ENCODE measurements around the gene NECTIN1.

NECTIN1 gene

GRCh38 chr11:119676461-119677020 is 52.5 kb downstream of the NECTIN1 start:
- TF ChIP-seq JUND (IDR thresholded peaks at IDR 0.05; ENCODE audit: low read depth): no peak
- in situ Hi-C loops (cut with HindIII; ENCODE audit: low pct_unique_long_range_greater_than_20kb, low sequenced_read_pairs): no loop called here
- DNase-seq (ENCODE audit: low read depth in 1 of 2, low spot score in 1 of 2): no peak

DNA sequence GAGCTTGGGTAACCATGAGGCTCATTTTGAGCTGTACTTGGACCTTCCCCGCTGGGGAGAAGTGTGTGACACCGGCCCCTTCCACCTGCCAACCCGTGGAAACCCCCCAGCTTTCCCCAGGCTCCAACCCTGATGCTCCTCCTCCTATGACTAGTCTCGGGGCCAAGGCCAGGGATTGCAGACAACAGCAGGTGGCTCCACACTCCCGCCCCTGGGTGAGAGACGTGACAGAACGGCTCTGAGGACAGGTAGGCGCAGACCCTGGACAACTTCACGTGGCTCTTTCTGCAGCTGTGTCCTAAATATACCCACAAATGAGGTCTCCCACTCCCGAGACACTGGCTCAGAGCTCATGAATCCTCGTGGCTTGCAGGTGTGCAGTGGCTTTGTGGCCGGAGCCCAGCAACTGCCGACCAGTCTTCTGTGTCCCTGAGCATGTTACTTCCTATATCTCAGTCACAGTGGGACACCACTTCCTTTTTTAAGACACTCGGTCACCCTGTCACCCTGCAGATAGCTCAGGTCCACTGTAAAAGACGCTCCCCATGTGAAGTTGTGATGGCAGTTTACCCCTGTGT is 55.2 kb downstream of the NECTIN1 start:
- DNase-seq (ENCODE audit: low read depth in 1 of 2, low spot score in 1 of 2): no peak
- in situ Hi-C loops (cut with HindIII; ENCODE audit: low pct_unique_long_range_greater_than_20kb, low sequenced_read_pairs): no loop called here
- TF ChIP-seq JUND (IDR thresholded peaks at IDR 0.05; ENCODE audit: low read depth): no peak

DNA sequence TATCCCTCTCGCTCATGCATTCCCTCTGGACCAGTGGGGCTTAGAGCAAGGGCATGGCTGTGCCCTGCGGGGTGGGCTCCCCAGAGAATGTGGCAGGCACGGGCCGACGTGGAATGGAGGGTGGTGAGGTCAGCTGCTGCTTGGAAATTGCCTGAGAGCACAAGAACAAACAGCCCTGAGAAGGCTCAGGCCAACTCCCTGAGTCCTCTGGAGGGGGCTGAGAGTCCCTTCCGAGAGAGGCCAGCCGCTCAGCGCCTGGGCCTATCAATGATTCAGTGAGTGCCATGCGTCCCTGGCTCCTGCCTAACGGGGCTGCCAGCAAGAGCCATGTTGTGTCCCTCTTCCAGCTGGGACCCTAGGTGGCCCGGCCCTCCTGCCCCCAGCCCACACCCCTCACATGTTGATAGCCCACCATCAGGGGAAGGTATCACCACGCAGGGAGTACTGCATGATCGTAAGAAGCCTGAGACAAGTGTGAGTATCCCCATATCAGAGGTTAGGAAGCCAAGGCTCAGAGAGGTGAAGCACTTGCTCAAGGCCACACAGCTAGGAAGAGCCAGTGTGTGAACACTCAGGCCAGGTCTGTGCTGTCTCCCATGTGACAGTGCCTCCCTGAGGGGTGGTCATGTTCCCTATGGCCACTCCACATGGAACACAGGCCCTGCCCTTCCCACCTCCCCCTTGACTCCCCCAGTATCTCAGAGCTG is 55.8 kb downstream of the NECTIN1 start:
- DNase-seq (ENCODE audit: low read depth in 1 of 2, low spot score in 1 of 2): no peak
- no peak for TF ChIP-seq JUND (IDR thresholded peaks at IDR 0.05; ENCODE audit: low read depth)
- in situ Hi-C loops (cut with HindIII; ENCODE audit: low pct_unique_long_range_greater_than_20kb, low sequenced_read_pairs): no loop called here

GRCh38 chr11:119672597-119672996 is 56.4 kb downstream of the NECTIN1 start:
- no peak for TF ChIP-seq JUND (IDR thresholded peaks at IDR 0.05; ENCODE audit: low read depth)
- in situ Hi-C loops (cut with HindIII; ENCODE audit: low pct_unique_long_range_greater_than_20kb, low sequenced_read_pairs): no loop called here
- DNase-seq (ENCODE audit: low read depth in 1 of 2, low spot score in 1 of 2): no peak

DNA sequence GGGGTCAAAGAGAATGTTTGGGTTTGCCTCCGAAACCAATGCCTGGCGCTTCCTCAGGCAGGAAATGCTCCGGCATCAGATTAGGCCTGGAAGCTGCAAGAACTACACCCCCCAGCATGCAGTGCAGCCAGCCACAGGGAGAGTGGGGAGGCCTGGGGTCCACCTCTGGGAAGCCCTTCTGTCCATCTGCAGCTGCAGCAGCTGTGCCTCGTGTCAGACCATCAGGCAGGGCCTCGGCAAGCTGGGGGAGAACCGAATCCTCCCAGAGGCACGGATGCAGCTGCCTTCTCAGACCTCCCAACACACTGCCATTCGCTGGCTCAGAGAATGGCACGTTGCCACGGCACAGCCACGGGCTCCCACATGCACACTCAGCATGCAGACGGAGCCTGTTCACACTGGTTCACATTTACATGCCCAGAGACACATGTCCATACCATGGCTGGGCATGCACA is 57.4 kb downstream of the NECTIN1 start:
- no peak for DNase-seq (ENCODE audit: low read depth in 1 of 2, low spot score in 1 of 2)
- in situ Hi-C loops (cut with HindIII; ENCODE audit: low pct_unique_long_range_greater_than_20kb, low sequenced_read_pairs): no loop called here
- no peak for TF ChIP-seq JUND (IDR thresholded peaks at IDR 0.05; ENCODE audit: low read depth)

- in situ Hi-C loops (cut with HindIII; ENCODE audit: low pct_unique_long_range_greater_than_20kb, low sequenced_read_pairs): no loop called here
- TF ChIP-seq JUND (IDR thresholded peaks at IDR 0.05; ENCODE audit: low read depth): no peak
- no peak for DNase-seq (ENCODE audit: low read depth in 1 of 2, low spot score in 1 of 2)
Observed at GRCh38 chr11:119671051-119671450, 57.9 kb downstream of the NECTIN1 start.

DNA sequence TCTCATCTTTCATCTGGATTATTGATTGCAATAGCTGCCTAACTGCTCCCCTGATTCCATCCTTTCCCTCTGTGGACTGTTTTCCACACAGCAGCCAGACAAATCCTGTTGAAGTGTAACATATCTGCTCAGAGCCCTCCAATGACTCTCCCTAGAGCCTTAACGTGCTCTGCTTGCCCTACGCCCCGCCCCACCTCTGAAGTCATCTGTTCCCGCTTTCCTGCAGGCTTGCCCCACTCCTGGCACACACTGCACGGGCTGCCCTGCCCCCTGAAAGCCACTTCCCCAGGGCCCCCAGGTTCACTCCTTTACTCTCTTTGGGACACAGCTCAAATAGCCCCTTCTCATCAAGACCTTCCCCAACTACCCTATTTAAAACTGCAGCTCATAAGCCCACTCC is 59.5 kb downstream of the NECTIN1 start:
- in situ Hi-C loops (cut with HindIII; ENCODE audit: low pct_unique_long_range_greater_than_20kb, low sequenced_read_pairs): no loop called here
- no peak for DNase-seq (ENCODE audit: low read depth in 1 of 2, low spot score in 1 of 2)
- TF ChIP-seq JUND (IDR thresholded peaks at IDR 0.05; ENCODE audit: low read depth): no peak

DNA sequence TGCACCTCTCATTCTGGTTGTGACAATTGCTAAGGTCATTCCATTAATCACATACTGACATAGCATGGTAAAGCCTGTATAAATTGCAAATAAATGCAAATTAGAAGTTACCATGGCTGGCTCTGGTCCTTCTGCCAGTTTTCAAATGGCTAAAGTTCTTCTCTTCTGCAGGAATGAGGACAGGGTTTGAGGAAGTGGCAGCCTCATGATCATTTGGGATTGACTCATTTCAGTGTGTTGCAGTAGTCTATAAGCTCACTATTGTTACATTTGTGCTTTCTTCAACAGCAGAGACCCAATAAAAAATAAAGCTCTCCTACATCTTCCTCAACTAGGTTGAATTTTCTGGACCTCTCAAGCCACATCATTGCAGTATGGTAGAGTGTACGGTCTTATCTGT is 60.3 kb downstream of the NECTIN1 start:
- no peak for DNase-seq (ENCODE audit: low read depth in 1 of 2, low spot score in 1 of 2)
- in situ Hi-C loops (cut with HindIII; ENCODE audit: low pct_unique_long_range_greater_than_20kb, low sequenced_read_pairs): no loop called here
- TF ChIP-seq JUND (IDR thresholded peaks at IDR 0.05; ENCODE audit: low read depth): no peak

DNA sequence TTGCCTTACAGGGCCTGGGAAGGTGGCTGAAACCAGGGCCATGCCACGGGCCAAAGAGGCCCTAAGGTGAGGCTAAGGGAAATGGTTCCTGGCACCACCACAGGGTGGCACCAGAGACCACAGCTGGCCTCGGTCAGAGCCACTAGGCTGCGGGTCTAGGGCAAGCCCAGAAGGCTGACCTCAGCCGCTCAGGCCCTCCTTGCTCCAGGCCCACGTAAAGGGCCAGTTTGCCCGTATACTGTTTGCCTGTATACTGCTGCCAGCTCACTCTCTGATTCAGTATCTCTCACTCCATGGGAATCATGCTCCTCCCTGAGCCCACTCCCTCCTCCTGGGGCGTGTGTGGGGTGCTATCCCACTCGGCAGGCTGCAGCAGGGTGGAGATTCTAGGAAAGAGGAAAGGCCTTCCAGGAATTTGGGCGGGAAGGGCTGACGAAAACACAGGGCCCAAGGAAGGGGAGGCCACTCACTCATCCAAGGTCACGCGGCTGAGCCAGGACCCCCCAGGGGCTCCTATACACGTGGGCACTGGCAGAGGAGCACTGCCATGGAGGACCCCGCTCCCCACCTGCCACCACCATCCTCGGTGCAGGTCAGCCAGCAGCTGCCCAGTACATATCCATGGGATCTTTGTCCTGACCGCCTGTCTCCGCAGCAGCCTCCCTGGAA is 62.4 kb downstream of the NECTIN1 start:
- in situ Hi-C loops (cut with HindIII; ENCODE audit: low pct_unique_long_range_greater_than_20kb, low sequenced_read_pairs): no loop called here
- DNase-seq (ENCODE audit: low read depth in 1 of 2, low spot score in 1 of 2): peak; percentile 83 to 94
- no peak for TF ChIP-seq JUND (IDR thresholded peaks at IDR 0.05; ENCODE audit: low read depth)

- in situ Hi-C loops (cut with HindIII; ENCODE audit: low pct_unique_long_range_greater_than_20kb, low sequenced_read_pairs): no loop called here
- TF ChIP-seq JUND (IDR thresholded peaks at IDR 0.05; ENCODE audit: low read depth): no peak
- DNase-seq (ENCODE audit: low read depth in 1 of 2, low spot score in 1 of 2): no peak
Observed at GRCh38 chr11:119666061-119666460, 62.9 kb downstream of the NECTIN1 start.

DNA sequence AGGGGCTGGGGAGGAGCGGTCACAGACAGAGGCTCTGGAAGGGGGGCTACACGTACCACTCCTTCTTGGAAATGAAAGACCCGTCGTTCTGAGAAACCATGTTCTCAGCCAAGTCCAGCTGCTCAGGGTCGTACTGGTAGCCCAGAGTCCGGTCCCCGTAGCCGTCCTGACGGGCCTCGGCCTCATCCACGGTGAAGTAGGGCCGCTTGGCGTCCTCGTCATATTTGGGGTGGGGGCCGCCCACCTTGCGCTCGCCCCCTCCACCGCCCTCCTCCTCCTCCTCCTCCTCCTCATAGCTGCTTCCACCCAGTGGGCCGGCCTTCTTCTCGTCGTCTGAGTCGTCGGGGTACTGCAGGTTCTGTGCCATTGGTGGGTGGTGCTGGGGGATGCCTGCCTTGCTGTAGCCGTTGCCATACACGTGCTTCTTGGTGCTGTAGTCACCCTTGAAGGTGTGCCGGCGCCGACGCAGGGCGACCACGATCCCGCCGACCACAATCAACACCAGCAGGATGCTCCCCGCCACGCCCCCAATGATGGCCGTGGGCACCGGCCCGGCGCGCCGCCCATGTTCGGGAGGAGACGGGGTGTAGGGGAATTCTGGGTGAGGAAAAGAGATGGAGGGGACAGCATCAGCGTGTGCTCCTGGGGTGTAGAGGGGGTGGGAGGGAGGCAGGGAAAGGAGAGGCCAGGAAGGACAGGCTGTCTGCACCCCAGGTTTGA is 64.1 kb downstream of the NECTIN1 start:
- DNase-seq (ENCODE audit: low read depth in 1 of 2, low spot score in 1 of 2): no peak
- TF ChIP-seq JUND (IDR thresholded peaks at IDR 0.05; ENCODE audit: low read depth): no peak
- in situ Hi-C loops (cut with HindIII; ENCODE audit: low pct_unique_long_range_greater_than_20kb, low sequenced_read_pairs): no loop called here

GRCh38 chr11:119664063-119664572 is 64.9 kb downstream of the NECTIN1 start:
- peak in 1 of 2 experiments; percentile 52 for DNase-seq (ENCODE audit: low read depth in 1 of 2, low spot score in 1 of 2)
- in situ Hi-C loops (cut with HindIII; ENCODE audit: low pct_unique_long_range_greater_than_20kb, low sequenced_read_pairs): no loop called here
- no peak for TF ChIP-seq JUND (IDR thresholded peaks at IDR 0.05; ENCODE audit: low read depth)

Measured in T47D (cell line).